Small intestine (tissue), 7 donors: ENCODE results near the gene PPIL6. TPM values are rescaled to one million over a fixed set of nuclear protein-coding genes. Genes with fewer than 3 reads are reported as not detected.

Source experiments
- DNase-seq, 2 donors: peaks; one replicate each; pipeline versions ENCODE4 v3.0.0 to v3.0.0-alpha.2; 2013
- FAIRE-seq: peaks from 2 replicates; lab custom pipeline; 2012; peaks lifted over from hg19 to GRCh38; lab: Jason Lieb, UNC
- H3K27ac ChIP-seq, 3 donors: one replicate each; pipeline ENCODE4 v1.5.1; 2013; ENCODE audit warnings: low read length in 2 of 3, mild to moderate bottlenecking in 2 of 3, control low read depth in 1 of 3, inconsistent platforms in 1 of 3, low read depth in 1 of 3, moderate library complexity in 1 of 3
- H3K27me3 ChIP-seq, 3 donors: one replicate each; pipeline ENCODE4 v1.6.1; 2013; ENCODE audit warnings: low read length in 3 of 3, inconsistent platforms in 1 of 3; ENCODE audit not compliant: control insufficient read depth in 3 of 3, insufficient read depth in 3 of 3
- H3K36me3 ChIP-seq, 3 donors: one replicate each; pipeline ENCODE4 v1.6.1; 2013; ENCODE audit warnings: low read length in 3 of 3, inconsistent platforms in 1 of 3, low read depth in 1 of 3, mild to moderate bottlenecking in 1 of 3, moderate library complexity in 1 of 3; ENCODE audit not compliant: control insufficient read depth in 3 of 3, insufficient read depth in 2 of 3
- H3K4me1 ChIP-seq, 3 donors: one replicate each; pipeline ENCODE4 v1.6.1; 2013; ENCODE audit warnings: low read length in 2 of 3, inconsistent platforms in 1 of 3, low read depth in 1 of 3, mild to moderate bottlenecking in 1 of 3, moderate library complexity in 1 of 3; ENCODE audit not compliant: control insufficient read depth in 3 of 3, insufficient read depth in 2 of 3
- H3K4me3 ChIP-seq, 3 donors: one replicate each; pipeline ENCODE4 v1.5.1; 2013; ENCODE audit warnings: low read length in 3 of 3, control low read depth in 1 of 3, inconsistent platforms in 1 of 3, low read depth in 1 of 3, mild to moderate bottlenecking in 1 of 3, moderate library complexity in 1 of 3
- H3K9me3 ChIP-seq, 2 donors: one replicate each; pipeline ENCODE4 v1.6.1; 2013; ENCODE audit warnings: low read depth in 1 of 2, low read length in 1 of 2; ENCODE audit not compliant: control insufficient read depth in 2 of 2, insufficient read depth in 1 of 2
- WGBS, 3 donors: extraction: QIAGEN DNeasy Blood & Tissue Kit; methylation state at CpG; one replicate each; pipeline ENCODE4 v1.1.7; 2013; 5-methylcytosine and 5-hydroxymethylcytosine counted together
- polyA plus RNA-seq, 4 donors: library from polyadenylated mRNA; stranded (reverse) in 3 of 4; unstranded in 1 of 4; fragments of 200-250 nt in 3 of 4; fragments of 120-200 nt in 1 of 4; gene quantifications; one replicate each; pipeline versions ENCODE4 v1.2.1 to v1.2.3, GENCODE V29; 2013
- donor health status: healthy with polysubstance abuse.
- donor health status: control.
- donor health status: control.
- donor health status: Bipolar disorder and iron deficiency.
- donor health status: healthy.

The PPIL6 gene
- polyA plus RNA-seq, 4 donors, result 0.22 to 4.8 (median 0.76) TPM; not detected in 1

DNA sequence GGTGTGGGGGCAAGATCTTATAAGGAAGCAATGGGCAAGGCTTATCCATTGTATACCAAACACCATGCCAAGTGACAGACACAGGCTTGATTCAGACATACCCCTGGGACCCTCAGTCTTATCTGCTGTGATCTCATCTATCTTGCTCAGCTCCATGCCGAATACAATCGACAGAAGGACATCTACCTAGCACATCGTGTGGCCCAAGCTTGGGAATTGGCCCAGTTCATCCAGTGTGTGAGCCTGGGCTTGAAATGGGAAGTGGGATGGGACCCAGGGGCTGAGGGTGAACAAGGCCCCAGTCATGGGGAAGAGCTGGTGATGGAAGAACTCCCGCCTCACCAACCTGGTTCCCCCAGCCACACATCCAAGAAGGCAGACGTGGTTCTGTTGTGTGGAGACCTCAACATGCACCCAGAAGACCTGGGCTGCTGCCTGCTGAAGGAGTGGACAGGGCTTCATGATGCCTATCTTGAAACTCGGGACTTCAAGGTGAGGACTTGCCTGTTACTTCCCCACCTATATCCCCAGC lies 2.0 kb upstream of the PPIL6 start:
- DNase-seq, result no peak
- Histone ChIP-seq H3K4me1 (peaks cover 0 to 11% (median 8%) of the 10 kb centered on the region in 3 donors), H3K9me3 (no peaks in the 10 kb centered on the region), H3K4me3 (no peak overlapping the region), H3K27me3 (no peaks in the 10 kb centered on the region), H3K36me3 (peaks cover 11 to 57% (median 14%) of the 10 kb centered on the region in 3 donors), H3K27ac (no peak overlapping the region)
- 91 to 96% (median 95%) methylated on average over 6 of the region's 6 CpGs for WGBS, 3 donors
- no peak for FAIRE-seq

DNA sequence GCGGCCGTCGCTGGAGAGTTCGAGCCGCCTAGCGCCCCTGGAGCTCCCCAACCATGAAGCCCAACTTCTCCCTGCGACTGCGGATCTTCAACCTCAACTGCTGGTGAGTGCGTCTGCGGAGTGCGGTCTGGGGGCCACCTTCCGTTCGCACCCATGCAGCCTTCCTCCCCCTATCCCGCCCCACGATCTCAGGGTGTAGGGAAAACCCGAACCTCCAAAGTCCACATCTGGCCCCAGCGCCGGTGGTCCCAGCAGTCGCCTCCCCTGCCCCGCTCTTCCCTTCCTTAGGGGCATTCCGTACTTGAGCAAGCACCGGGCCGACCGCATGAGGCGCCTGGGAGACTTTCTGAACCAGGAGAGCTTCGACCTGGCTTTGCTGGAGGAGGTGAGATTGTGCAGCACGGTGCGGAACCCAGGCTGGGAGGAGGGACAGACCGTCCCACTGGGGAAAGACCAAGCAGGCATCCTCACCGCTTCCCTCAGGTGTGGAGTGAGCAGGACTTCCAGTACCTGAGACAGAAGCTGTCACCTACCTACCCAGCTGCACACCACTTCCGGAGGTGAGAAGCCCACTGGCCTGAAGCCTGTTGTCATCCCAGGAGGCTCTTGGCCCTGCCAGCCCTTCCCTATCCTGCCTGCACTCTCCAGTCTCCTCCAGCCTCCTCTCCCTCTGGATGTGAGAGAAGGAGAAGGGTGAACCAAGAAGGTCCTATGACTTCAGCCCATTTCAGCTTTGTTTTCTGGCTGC lies 815 bp upstream of the PPIL6 start:
- H3K4me3 ChIP-seq, result peak overlapping the region; percentile 56 to 82 (median 82)
- DNase-seq (peak; percentile 70 to 83), FAIRE-seq (no peak)
- H3K9me3 ChIP-seq, result no peaks in the 10 kb centered on the region
- 0 to 1% (median 1%) methylated on average over 26 to 31 of the region's 31 CpGs for WGBS, 3 donors
- H3K4me1 ChIP-seq, result peaks cover 0 to 11% (median 8%) of the 10 kb centered on the region in 3 donors
- no peaks in the 10 kb centered on the region for H3K27me3 ChIP-seq
- H3K36me3 ChIP-seq, result peaks cover 9 to 44% (median 12%) of the 10 kb centered on the region in 3 donors
- H3K27ac ChIP-seq, result peak overlapping the region; percentile 44 to 86 (median 81)

DNA sequence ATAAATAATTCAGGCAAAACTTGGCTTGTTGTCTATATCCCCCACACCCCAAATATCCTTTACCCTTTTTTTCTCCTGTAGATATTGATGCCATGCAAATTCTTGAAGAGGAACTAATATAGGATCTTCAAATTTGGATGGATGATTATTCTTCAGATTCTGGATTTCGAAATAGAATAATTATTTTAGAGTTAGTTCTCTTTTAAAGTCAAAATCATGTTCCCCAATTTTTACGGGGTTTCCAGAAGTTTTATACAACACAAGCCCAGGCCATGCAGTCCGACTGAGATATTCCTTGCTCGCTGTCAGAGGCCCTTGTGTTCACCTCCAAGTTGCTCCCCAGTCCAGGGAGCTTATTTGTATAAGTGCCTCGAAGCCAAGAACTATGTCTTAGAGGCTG lies 4.4 kb downstream of the PPIL6 start:
- no peak overlapping the region for H3K4me3 ChIP-seq
- H3K36me3 ChIP-seq, result peaks cover 0 to 2% (median 0%) of the 10 kb centered on the region in 3 donors
- H3K27me3 ChIP-seq, result no peaks in the 10 kb centered on the region
- 85 to 96% (median 92%) methylated on average over 5 of the region's 5 CpGs for WGBS, 3 donors
- H3K9me3 ChIP-seq, result no peaks in the 10 kb centered on the region
- H3K4me1 ChIP-seq, result no peaks in the 10 kb centered on the region
- DNase-seq (no peak), FAIRE-seq (no peak)
- H3K27ac ChIP-seq, result no peak overlapping the region

GRCh38 chr6:109434456-109434855 lies 6.0 kb downstream of the PPIL6 start:
- WGBS, 3 donors, result 50 to 66% (median 57%) methylated on average over 2 of the region's 2 CpGs
- H3K36me3 ChIP-seq, result peaks cover 0 to 2% (median 0%) of the 10 kb centered on the region in 3 donors
- H3K9me3 ChIP-seq, result no peaks in the 10 kb centered on the region
- no peak overlapping the region for H3K27ac ChIP-seq
- no peak overlapping the region for H3K4me3 ChIP-seq
- H3K27me3 ChIP-seq, result no peaks in the 10 kb centered on the region
- H3K4me1 ChIP-seq, result no peaks in the 10 kb centered on the region
- DNase-seq, result no peak
- no peak for FAIRE-seq

DNA sequence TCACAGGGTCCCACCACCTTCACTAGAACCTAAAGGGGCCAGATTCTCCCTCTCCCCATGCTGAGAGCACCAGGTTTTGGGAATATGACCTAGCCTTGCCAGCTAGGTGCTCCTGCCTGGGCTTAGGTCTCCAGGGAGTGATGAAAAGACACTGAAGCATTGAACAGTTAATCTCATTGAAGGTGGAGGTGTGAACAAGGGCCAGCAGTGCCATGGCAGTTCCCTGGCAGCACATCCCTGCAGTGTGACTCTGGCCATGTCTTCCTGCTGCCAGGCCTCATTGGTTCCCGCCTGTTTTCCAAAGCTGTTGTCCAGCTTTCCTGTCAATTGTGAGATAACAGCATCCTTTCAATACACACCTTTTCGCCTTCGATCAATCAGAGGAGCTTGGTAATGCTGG lies 10.9 kb downstream of the PPIL6 start:
- Histone ChIP-seq H3K27ac (no peak overlapping the region), H3K4me1 (no peaks in the 10 kb centered on the region), H3K4me3 (no peak overlapping the region), H3K27me3 (no peaks in the 10 kb centered on the region), H3K36me3 (no peaks in the 10 kb centered on the region), H3K9me3 (no peaks in the 10 kb centered on the region)
- DNase-seq (no peak), FAIRE-seq (no peak)
- WGBS, 3 donors, result 87 to 99% (median 98%) methylated on average over 3 of the region's 3 CpGs

GRCh38 chr6:109428889-109429477 lies 11.4 kb downstream of the PPIL6 start:
- FAIRE-seq (no peak), DNase-seq (no peak)
- H3K27me3 ChIP-seq, result no peaks in the 10 kb centered on the region
- H3K4me3 ChIP-seq, result no peak overlapping the region
- H3K4me1 ChIP-seq, result no peaks in the 10 kb centered on the region
- no peak overlapping the region for H3K27ac ChIP-seq
- H3K36me3 ChIP-seq, result peaks cover 0 to 2% (median 0%) of the 10 kb centered on the region in 3 donors
- no peaks in the 10 kb centered on the region for H3K9me3 ChIP-seq
- 38 to 49% (median 40%) methylated on average over 7 of the region's 7 CpGs for WGBS, 3 donors

GRCh38 chr6:109424946-109425345 lies 15.5 kb downstream of the PPIL6 start:
- WGBS, 3 donors, result 83 to 89% (median 85%) methylated on average over 2 of the region's 2 CpGs
- Histone ChIP-seq H3K4me3 (no peak overlapping the region), H3K27me3 (no peaks in the 10 kb centered on the region), H3K27ac (no peak overlapping the region), H3K4me1 (no peaks in the 10 kb centered on the region), H3K36me3 (peaks cover 0 to 4% (median 0%) of the 10 kb centered on the region in 3 donors), H3K9me3 (no peaks in the 10 kb centered on the region)
- DNase-seq (no peak), FAIRE-seq (no peak)

- FAIRE-seq (no peak), DNase-seq (no peak)
- Histone ChIP-seq H3K27ac (no peak overlapping the region), H3K36me3 (peaks cover 0 to 8% (median 0%) of the 10 kb centered on the region in 3 donors), H3K4me3 (no peak overlapping the region), H3K27me3 (no peaks in the 10 kb centered on the region), H3K9me3 (no peaks in the 10 kb centered on the region), H3K4me1 (no peaks in the 10 kb centered on the region)
- 77 to 92% (median 80%) methylated on average over 1 of the region's 1 CpG for WGBS, 3 donors
Measured at GRCh38 chr6:109421184-109421583, 19.2 kb downstream of the PPIL6 start.
